CD1c-positive myeloid dendritic cell (primary cell): ENCODE results near the gene CHST11.
A peak's percentile ranks its signal among the peaks of the same experiment; 100 is the strongest.

Experiments
- DNase-seq: peaks from one replicate; pipeline ENCODE4 v3.0.0-alpha.2; 2016; ENCODE audit errors: extremely low spot score

The CHST11 gene

DNA sequence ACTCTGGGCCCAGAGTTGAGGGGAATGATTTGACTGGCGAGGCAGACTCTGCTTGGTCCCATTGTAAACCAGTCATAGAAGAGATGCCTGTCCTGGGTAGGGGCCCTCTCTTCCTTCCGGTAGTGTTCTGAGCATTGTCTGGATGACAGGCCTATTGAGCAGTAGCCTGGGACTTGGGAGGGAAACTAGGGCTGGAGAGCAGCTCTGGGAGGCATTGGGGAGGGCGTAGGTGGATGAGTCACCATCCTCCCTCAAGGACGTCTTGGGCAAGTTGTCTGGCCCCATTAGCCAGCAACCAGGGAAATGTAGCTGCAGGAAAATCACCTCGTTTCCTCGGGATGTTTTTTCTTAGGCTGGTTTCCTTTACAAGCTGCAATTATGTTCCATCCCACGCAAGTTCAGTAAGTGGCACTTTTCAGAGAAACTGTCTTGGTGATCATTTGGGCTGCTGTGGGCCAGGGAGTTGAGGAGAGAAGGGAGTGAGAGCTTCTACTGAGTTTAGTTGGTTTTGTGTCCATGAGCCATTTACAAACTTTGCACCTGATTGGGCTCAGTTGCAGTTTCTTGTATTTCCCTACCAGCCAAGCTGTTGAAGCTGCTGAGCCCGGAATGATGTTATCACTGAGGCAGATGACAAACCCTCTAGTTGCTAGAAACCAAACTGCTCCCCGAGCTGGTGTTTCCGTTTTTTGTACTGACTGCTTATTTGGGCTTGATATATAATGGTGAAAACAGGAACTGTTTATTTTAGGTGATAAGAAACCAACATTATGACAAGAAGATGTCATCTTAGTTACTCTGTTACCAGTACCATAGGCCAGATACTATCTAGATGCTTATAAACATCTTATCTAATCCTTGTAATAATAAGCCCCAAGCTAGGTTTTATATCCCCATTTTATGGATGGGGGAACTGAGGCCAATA, 147.6 kb downstream of the CHST11 start:
- DNase-seq: peak; percentile 91

DNA sequence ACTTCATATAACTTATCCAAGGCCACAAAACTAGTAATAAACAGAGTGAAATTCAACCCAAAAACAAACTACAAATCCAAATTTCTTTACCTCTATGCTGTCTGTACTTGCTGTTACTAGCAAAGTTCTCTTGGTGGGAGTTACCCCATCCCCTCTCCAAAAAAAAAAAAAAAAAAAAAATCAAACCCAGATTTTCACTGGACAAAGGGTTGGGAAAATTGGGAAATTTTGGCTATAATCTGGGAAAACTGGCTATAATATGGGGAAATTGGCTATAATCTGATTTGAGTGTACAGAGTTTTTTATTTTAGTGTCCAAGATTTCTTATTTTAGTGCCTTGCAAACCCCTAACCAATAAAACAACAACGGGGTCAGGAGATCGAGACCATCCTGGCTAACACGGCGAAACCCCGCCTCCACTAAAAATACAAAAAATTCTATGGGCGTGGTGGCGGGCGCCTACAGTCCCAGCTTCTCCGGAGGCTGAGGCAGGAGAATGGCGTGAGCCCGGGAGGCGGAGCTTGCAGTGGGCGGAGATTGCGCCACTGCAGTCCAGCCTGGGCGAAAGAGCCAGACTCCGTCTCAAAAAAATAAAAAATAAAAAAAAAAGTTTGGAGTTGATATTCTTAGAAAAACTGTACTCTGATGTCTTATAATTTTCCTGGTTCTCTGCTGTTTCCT, 148.4 kb downstream of the CHST11 start:
- no peak for DNase-seq

DNA sequence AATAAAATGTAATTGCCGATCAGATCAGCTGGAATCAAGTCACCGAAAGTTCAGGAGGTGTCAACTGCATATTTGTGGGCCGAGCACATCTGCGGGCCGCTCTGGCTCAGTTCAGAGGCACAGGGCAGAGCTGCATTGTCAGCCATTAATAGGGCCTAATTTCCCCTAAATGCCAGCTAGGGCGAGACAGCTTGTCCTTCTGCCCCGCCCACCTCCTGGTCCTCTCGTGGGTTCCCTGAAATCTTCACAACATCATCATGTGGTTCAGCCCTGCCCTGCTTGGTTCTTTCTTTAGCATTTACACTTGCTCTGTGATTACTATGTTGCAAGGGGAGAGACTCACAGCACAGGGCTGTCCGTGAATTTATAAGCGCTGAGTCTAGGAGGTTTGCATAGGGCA, 148.9 kb downstream of the CHST11 start:
- DNase-seq: peak; percentile 88

- DNase-seq: no peak
Measured at GRCh38 chr12:104608998-104609397, 152.2 kb downstream of the CHST11 start.

DNA sequence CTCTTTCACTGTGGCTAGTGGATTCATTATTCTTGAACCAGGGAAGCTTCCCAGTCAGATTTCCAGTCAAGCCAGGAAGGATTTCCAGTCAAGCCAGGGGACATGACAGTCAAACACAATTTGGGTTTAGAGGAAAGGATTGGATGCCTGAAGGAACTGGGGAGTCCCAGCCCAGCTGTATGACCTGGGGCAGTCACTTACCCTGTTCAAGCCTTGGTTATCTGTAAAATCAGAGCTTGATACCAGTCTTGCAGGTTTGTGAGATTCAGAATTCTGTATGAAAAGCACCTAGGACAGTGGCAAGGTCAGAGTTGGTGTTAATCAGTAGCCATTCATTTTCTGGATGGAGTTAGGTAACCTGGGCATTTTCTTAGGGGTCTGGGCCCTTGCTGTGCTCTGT, 152.7 kb downstream of the CHST11 start:
- DNase-seq: no peak

DNA sequence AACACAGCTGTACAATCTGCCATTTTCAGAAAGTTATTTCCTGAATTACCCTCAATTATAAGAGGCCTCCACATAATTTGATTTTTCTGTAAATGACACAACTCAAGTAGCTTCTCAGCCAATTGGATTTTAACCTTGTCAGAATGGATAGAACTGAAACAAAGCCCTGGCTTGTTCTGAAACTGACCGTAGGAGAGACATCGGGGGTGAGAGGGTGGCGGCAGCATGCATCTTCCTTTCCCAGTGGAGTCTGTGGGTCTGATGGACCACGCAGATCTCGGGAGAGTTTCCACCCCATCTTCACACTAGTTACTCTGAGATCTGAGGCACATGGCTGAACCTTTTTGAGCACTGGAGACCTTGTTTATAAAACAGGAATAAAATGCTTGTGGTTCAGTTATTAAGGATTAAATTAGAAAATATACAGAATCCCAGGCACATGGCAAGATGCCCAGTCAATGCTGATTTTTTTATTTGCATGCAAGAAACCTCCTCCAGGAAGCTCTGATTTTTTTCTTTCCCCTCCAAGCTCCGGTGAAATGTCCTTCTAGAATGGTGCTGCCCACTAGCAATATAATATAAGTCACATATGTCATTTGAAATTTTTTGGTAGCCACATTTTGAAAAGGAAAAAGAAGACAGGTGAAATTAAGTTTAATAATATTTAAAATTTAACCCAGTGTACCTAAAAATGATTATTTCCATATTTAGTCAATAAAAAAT, 153.9 kb downstream of the CHST11 start:
- no peak for DNase-seq

DNA sequence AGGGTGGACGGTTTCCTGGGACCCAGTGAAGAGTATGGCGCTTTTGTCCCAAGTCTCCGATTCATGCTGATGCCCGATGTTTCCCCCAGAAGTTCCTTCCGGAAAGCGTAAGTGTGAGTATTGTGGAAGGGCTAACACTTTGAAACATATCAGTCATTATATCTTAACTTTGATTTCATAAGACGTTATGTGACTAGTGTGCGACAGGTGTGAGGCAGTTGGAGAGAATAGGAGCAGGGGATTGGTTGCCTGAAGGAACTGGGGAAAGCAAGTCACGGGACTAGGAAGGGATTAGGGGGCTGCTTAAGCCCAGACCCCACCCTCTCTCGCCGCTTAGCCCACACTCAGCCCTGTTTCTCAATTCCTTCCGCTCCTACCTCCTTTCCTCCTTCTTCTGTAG, 154.9 kb downstream of the CHST11 start:
- DNase-seq: no peak

DNA sequence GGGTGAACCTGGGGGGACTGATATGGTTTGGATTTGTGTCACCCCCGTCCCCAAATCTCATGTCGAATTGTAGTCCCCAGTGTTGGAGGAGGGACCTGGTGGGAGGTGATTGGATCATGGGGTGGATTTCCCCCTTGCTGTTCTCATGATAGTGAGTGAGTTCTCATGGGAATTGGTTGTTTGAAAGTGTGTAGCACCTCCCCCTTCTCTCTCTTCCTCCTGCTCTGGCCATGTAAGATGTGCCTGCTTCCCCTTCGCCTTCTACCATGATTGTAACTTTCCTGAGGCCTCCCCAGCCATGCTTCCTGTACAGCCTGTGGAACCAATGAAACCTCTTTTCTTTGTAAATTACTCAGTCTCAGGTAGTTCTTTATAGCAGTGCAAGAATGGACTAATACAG, 156.6 kb downstream of the CHST11 start:
- peak; percentile 40 for DNase-seq

DNA sequence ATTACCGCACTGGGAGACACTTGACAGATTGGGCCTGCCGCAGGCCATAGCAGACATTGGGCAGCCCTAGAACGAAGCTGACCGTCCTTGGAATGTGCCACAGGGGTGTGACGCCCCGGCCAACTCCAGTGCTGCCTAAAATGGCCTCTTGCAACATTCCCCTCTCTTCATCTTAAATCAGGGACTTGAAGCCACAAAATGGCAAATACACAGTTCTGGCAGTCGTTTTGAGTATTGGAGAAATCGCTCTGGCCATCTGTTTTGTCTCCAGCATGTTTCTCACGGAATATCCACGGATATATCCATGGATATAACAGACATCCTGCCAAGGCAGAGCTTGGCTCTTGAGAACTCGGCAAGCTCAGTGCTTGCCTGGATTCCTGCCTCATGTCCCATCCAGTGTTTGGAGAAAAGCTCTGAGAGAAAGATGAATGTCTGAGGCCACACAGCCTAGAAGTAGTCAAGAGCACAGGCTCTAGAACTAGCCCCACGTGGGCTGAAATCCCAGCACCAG, 158.4 kb downstream of the CHST11 start:
- no peak for DNase-seq

DNA sequence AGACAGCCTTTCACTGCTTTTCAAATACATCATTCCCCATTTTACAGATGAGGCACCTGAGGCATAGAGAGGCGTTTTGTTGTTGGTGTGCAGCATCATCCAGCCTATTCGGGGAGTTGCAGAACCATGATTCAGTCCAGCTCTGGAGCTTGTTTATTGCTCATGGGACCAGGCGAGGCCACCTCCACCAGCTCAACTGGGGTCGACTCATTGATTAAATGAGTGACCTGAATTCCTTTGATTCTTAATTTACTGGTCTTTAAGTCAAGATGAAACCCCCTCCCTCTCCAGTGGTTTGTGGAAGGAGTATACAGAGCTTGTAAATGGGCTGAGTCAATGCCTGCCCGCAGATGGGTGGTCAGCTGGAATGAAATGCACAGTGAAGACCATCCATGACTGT, 161.9 kb downstream of the CHST11 start:
- no peak for DNase-seq

DNA sequence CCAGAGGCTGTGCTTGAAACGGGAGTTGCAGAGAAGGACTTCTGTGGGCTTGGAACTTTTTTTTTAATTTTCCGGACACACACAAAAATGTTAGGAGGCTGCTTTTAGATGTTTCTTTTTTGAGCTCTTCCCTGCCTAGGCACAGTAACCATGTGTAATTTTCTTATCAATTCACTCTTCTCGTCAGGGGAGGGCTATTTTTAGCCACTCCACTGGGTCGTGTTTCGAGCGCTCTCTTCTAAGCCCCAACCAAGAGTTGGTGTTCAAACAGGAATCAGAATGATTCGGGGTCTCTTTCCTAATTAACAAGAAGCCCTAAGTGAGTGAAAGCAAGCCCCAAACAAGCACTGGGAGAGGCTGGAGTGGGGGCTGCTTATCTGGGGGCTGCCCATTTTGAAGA, 162.6 kb downstream of the CHST11 start:
- no peak for DNase-seq

GRCh38 chr12:104620837-104621531, 164.2 kb downstream of the CHST11 start:
- DNase-seq: no peak

- DNase-seq: no peak
Measured at GRCh38 chr12:104622928-104623327, 166.2 kb downstream of the CHST11 start.

- no peak for DNase-seq
Measured at GRCh38 chr12:104623883-104624282, 167.1 kb downstream of the CHST11 start.

- no peak for DNase-seq
Measured at GRCh38 chr12:104624529-104624928, 167.8 kb downstream of the CHST11 start.

DNA sequence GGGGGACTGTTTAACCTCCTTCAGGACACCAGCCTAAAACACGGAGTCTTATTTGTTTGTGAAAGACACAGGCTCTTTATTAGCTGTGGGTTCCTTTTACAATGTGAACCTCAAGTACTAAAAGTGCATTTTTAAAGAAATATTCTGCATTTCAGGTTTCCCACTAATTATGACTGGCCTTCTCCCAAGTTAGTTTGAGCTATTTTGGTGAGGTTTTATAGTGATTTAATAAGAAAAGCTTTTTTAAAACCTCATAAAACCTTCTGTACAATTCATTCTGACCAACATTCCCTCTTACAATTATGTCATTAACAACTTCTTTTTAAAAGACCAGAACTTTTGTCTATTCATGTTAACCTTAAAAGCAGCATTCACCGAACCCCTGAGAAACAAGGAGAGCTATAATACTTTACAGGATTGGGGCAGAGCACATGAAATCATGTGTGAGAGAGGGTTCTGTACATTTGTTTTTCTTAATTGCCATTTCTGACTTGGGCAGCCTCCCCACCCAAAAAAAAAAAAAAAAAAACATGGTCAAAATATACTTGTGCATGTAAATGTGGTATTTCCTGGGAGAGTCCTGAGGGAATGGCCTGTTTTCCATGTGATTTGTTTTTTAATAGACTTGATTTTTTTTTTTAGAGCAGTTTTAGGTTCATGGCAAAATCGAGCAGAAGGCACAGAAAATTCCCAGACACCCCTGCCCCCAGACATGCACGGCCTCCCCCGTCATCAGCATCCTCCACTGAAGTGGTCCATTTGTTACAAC, 169.5 kb downstream of the CHST11 start:
- no peak for DNase-seq

GRCh38 chr12:104627231-104627989, 170.7 kb downstream of the CHST11 start:
- DNase-seq: no peak

DNA sequence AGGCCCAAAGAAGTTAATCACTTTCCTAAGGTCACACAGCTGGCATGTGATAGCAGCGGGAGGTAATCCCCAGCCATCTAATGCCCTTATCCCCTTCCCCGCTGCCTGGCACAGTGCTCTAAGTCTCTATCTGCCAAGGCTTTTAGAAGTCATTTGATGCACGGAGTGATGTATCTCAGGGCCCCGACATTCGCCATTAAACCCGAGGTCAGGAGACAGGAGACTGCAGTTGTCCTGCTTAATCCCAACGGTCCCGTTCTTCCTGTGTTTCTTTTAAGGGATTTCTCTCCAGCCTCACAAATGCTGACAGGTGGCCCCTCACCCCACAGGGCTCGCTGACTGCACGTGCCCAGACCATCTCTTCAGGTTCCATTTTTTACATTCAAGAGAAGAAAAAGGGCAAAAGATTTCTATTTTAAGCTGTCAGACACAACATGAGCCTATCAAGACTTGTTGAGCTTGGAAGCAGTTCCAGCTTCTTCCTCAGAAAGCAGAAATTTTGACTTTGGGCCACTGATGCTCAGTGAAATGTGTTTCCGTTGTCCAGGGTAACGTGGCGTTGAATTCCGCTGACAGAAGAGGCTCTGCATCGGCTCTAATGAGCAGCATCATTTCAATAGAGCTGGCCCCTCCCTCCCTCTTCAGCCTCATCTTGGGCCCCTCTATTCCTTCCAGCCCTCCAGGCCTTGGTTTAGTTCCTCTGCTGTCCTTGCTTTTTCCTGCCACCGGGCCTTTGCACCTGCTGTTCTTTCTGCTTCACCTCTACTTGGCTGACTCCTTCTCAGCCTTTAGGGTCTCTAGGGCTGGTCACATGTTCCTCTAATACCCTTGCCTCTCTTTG, 171.5 kb downstream of the CHST11 start:
- no peak for DNase-seq

DNA sequence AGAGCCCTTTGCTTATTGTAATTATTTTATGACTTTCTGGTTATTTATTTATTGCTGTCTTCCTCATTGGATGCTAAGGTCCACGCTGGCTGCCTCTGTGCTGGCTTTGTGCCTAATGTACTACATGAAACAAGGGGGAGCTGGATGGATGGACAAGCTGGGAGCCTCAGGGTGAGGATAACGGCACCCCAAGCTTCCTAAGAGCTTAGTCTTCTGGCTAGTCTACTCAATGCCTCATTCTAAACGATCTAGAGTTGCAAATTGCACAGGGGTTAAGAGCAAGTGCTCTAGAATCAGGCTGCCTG, 172.0 kb downstream of the CHST11 start:
- no peak for DNase-seq
